ENCODE data around the gene ADGRF4. TPM values are rescaled to one million over a fixed set of nuclear protein-coding genes. Genes with fewer than 3 reads are reported as not detected.

Gene ADGRF4
- total and polyA plus RNA-seq, 2 experiments from 2014 or later = 4.2 to 7.5 TPM

GRCh38 chr6:47733879-47734558, 35.6 kb downstream of the ADGRF4 start:
- Histone ChIP-seq H3K4me3 (no peak overlapping the region), H2AFZ (no peak overlapping the region), H3K27me3 (no peaks in the 10 kb centered on the region), H3K27ac (no peak overlapping the region), H3K4me1 (ENCODE audit: insufficient read depth) (no peaks in the 10 kb centered on the region), H3K4me2 (no peak overlapping the region), H3K9me2 (replicated peaks; ENCODE audit: insufficient read depth) (no peaks in the 10 kb centered on the region), H3K36me3 (replicated peaks; ENCODE audit: insufficient read depth, low read depth) (no peaks in the 10 kb centered on the region), H3K79me2 (no peaks in the 10 kb centered on the region), H4K20me1 (ENCODE audit: insufficient read depth, poor library complexity, severe bottlenecking) (no peaks in the 10 kb centered on the region), H3K9me3 (ENCODE audit: low read depth) (no peaks in the 10 kb centered on the region)
- TF ChIP-seq EZH2phosphoT487 (IDR thresholded peaks at IDR 0.05; ENCODE audit: low read depth, severe bottlenecking, unreplicated experiment) = no peak
- TF ChIP-seq EZH2 (IDR thresholded peaks at IDR 0.05; ENCODE audit: borderline replicate concordance) = no peak
- TF ChIP-seq CTCF (IDR thresholded peaks at IDR 0.05; ENCODE audit: poor library complexity) = peak; percentile 49
- WGBS (ENCODE audit: low lambda C conversion rate, missing lambda C conversion rate) = 33% methylated on average over 2 of the region's 2 CpGs
- DNase-seq (ENCODE audit: low spot score) = peak; percentile 39

GRCh38 chr6:47734831-47735481, 36.6 kb downstream of the ADGRF4 start:
- Histone ChIP-seq H3K27me3 (no peaks in the 10 kb centered on the region), H4K20me1 (ENCODE audit: insufficient read depth, poor library complexity, severe bottlenecking) (no peaks in the 10 kb centered on the region), H3K79me2 (no peaks in the 10 kb centered on the region), H3K9me2 (replicated peaks; ENCODE audit: insufficient read depth) (no peaks in the 10 kb centered on the region), H3K27ac (no peak overlapping the region), H2AFZ (no peak overlapping the region), H3K4me1 (ENCODE audit: insufficient read depth) (no peaks in the 10 kb centered on the region), H3K36me3 (replicated peaks; ENCODE audit: insufficient read depth, low read depth) (no peaks in the 10 kb centered on the region), H3K4me3 (no peak overlapping the region), H3K4me2 (no peak overlapping the region), H3K9me3 (ENCODE audit: low read depth) (no peaks in the 10 kb centered on the region)
- 53% methylated on average over 4 of the region's 4 CpGs for WGBS (ENCODE audit: low lambda C conversion rate, missing lambda C conversion rate)
- no peak for DNase-seq (ENCODE audit: low spot score)
- TF ChIP-seq EZH2 (IDR thresholded peaks at IDR 0.05; ENCODE audit: borderline replicate concordance) (no peak), EZH2phosphoT487 (IDR thresholded peaks at IDR 0.05; ENCODE audit: low read depth, severe bottlenecking, unreplicated experiment) (no peak), CTCF (IDR thresholded peaks at IDR 0.05; ENCODE audit: poor library complexity) (no peak)

GRCh38 chr6:47736083-47736700, 37.8 kb downstream of the ADGRF4 start:
- WGBS (ENCODE audit: low lambda C conversion rate, missing lambda C conversion rate) = 66% methylated on average over 7 of the region's 7 CpGs
- no peaks in the 10 kb centered on the region for H3K36me3 ChIP-seq (replicated peaks; ENCODE audit: insufficient read depth, low read depth)
- TF ChIP-seq EZH2 (IDR thresholded peaks at IDR 0.05; ENCODE audit: borderline replicate concordance) (no peak), CTCF (IDR thresholded peaks at IDR 0.05; ENCODE audit: poor library complexity) (no peak), EZH2phosphoT487 (IDR thresholded peaks at IDR 0.05; ENCODE audit: low read depth, severe bottlenecking, unreplicated experiment) (no peak)

More at GRCh38 chr6:47736083-47736700, 37.8 kb downstream of the ADGRF4 start:
- no peaks in the 10 kb centered on the region for H3K79me2 ChIP-seq
- no peak overlapping the region for H3K4me2 ChIP-seq
- H2AFZ ChIP-seq = no peak overlapping the region
- DNase-seq (ENCODE audit: low spot score) = no peak
- H3K27ac ChIP-seq = peak overlapping the region; percentile 15
- no peaks in the 10 kb centered on the region for H3K27me3 ChIP-seq
- no peaks in the 10 kb centered on the region for H3K9me2 ChIP-seq (replicated peaks; ENCODE audit: insufficient read depth)
- H3K4me1 ChIP-seq (ENCODE audit: insufficient read depth) = no peaks in the 10 kb centered on the region
- no peak overlapping the region for H3K4me3 ChIP-seq
- no peaks in the 10 kb centered on the region for H3K9me3 ChIP-seq (ENCODE audit: low read depth)
- H4K20me1 ChIP-seq (ENCODE audit: insufficient read depth, poor library complexity, severe bottlenecking) = no peaks in the 10 kb centered on the region
